Measurements from ENCODE around the gene FAM81A.
"Not testable (repeated sequence)": the region's sequence is repeated elsewhere in the genome, so short reads cannot be mapped to it uniquely, and the experiment has no call there.

FAM81A gene

DNA sequence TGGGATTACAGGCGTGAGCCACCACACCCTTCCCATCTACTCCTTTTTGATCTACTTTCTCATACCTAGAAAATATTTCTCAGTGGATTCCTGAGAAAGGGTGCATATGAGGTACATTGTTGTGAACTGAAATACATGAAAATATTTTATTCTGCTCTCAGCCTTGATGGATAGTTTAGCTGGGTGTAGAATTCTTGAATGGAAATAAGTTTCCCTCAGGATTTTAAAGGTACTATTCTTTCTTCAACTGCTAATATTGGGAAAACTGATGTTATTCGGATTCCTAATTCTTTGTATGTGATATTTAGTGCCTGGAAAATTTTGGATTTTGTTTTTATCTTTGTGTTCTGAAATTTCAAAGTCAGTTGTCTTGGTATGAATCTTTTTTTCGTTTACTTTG lies 9.1 kb upstream of the FAM81A start:
- DNase-seq = not testable (repeated sequence)

DNA sequence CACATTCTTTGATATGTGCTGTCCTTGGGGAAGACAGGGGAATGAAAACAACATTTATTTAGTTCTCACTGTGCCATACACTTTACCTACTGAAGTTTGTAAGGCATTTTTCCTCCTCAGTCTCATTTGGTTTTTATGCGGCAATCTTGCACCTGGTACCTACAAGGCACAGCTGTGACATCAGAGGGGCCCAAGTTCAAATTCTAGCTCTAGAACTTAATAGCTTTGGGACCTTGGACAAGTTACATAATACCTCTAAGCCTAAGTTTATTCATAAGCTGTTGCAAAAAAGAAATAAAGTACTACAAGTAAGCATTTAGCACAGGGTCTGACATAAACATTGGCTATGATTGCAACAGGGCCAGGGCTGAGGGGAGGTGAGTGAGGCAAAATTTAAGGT lies 5.6 kb upstream of the FAM81A start:
- no peak for DNase-seq

- no peak for DNase-seq
Measured at GRCh38 chr15:59434481-59434880, 3.5 kb upstream of the FAM81A start.

GRCh38 chr15:59436774-59437141 lies 1.2 kb upstream of the FAM81A start:
- DNase-seq = peak in 1 of 2 experiments; percentile 42

GRCh38 chr15:59437142-59437816 lies 707 bp upstream of the FAM81A start:
- peak; percentile 9 to 37 for DNase-seq

GRCh38 chr15:59438625-59439290 lies 772 bp downstream of the FAM81A start:
- DNase-seq = no peak

DNA sequence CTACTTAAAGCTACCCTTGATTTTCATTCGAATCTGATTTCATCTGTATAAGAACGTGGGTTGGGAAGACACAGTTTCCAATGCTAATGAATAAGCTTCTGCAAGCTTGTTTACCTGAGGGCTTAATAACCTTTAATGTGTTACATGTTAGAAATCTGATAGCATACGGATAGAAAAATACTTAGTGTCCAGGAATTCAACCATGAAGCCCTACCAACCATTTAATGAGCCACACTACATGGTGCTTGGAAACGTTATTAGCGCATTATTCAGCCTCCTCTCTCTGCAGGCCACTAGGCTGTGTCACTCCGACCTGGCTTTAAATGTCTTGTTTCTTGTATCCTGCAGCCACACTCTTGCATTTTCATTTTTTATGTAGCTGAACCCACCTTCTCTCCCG lies 1.6 kb downstream of the FAM81A start:
- DNase-seq = no peak

DNA sequence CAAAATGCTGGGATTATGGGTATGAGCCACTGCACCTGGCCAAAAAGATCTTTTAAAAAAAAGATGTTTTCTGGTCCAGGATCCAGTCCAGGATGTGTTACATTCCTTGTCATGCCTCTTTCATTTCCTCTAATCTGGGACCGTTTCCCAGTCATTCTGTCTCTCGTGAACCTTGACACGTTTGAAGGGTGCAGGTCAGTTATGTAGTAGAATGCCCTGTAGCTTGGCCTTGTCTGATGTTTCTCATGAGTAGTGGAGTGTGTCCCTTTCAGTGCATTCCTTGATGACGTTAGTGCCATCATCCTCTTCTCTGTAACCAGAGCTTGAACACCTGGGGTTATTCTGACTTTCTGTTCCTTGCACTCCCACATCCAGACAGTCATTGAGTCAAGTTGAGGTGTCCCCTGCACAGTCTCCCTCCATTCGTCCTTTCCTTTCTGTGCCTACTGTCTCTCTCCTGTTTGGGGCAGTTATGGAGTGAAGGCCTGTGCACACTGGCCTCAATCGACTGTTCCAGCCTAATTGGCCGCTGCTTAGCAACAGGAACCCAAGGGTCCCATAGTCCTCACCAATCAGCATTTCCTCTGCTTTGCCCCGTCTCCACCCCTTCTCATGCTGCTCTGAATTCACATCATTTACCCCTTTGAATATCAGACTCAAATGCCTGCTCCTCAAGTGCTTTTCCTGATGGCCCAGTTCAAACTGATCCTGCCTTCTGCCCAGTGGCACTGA lies 5.5 kb downstream of the FAM81A start:
- no peak for DNase-seq

- DNase-seq = no peak
Measured at GRCh38 chr15:59444081-59444835, 6.3 kb downstream of the FAM81A start.

GRCh38 chr15:59444980-59445545 lies 7.1 kb downstream of the FAM81A start:
- DNase-seq = no peak

DNA sequence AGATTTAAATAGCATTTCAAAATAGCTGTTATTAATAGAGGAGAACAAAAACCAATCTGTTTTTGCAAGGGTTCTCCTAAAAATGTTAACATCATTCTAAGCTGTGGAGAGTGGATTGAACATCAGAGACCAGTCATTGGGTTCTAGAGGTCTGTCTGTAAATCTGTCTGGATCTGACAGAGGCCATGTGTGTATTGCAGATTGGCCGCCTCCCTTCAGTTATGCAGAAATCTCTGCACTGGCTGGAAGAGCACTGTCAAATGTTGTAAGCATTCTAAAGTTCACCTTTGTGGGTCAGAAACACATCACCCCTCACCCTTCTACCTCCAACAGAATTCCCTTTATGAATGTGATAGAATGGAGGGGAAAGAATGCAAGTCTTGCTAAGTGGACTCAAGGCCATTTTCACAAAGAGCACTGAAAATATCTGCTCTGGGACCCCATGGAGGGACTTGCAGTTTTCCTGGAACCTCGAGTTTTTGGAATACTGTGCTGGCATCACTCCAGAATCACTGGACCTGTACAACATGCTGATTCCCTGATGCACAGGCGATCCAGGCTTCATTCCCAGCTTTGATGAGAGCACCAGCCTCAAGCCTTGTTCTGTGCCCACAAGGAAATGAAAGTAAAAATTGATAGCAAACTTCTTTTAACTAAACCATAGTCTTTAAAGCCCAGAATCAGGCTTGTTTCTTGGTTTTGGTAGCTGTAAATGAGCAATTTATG lies 8.4 kb downstream of the FAM81A start:
- DNase-seq = no peak

- no peak for DNase-seq
Measured at GRCh38 chr15:59447367-59447766, 9.4 kb downstream of the FAM81A start.

DNA sequence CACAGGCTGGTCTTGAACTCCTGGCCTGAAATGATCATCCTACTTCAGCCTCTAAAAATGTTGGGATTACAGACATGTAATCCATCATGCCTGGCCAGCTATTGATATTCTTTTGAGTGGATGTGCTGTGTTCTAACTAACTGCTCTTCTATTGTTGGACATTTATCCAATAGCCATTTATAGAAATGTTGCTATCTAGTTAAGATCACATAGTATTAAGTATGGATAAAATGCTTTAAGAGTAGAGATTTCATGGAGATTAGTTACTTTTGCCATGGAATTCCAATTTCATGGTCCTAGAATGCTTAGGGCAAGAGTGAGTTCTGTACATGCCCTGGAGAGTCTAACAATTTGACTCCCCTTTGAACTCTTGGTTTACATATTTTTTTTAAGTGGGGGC lies 10.9 kb downstream of the FAM81A start:
- DNase-seq = no peak

DNA sequence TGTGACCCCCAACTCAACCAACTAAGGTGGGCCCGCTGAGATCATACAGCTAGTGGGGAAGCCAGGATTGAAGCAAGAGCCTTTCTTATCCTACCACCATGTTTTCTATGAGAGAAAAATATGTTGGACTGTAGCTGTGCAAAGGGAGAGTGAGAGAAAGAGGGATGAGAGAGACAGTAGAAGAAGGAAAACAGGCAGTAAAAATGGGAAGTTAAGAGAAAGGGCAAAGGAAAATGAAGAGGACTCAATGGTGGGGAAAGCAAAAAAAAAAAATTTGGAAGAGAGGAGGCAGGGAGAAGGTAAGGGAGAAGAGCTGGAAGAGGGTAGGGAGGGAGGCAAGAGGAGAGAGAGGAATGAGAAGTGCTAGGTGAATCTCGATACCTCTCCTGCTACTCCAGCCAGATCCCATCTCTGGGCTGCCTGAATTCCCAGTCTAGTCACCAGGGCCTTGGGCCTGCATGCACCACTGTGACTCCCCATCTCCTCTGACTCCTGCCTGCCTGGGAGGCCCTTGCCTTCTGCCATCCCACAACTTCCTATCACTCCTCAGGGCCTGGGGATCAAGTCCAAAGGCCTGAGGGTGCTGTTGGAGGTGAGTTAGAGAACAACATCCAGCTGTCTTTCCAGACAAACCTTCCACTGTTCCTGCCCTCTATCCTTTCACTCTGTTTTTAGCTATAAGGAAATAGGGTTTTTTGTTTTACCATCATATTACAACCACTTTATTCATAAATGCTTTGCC lies 15.7 kb downstream of the FAM81A start:
- DNase-seq = no peak

GRCh38 chr15:59456114-59456513 lies 18.1 kb downstream of the FAM81A start:
- DNase-seq = no peak

DNA sequence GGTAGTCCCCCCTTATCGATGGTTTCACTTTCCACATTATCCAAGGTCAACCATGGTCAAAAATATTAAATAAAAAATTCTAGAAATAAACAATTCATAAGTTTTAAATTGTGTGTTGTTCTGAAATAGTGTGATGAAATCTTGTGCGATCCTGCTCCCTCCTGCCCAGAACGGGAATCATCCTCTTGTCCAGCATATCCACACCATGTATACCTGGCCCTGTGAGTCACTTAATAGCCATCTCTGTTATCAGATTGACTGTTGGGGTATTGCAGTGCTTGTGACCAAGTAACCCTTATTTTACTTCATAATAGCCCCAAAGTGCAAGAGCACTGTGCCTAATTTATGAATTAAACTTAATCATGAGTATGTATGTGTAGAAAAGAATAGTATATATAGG lies 19.1 kb downstream of the FAM81A start:
- no peak for DNase-seq

DNA sequence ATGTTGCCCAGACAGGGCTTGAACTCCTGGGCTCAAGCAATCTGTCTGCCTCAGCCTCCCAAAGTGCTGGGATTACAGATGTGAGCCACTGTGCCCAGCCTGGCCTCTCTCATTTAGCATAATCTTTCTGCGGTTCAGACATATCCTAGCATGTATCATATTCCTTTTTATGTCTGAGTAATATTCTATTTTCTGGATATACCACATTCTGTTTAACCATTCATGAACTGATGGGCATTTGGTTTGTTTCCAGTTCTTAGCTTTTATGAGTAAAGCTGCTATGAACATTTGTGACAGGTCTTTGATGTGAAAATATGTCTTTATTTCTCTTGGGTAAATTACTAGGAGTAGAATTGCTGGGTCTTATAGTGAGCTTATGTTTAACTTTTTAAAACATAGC lies 23.5 kb downstream of the FAM81A start:
- no peak for DNase-seq

GRCh38 chr15:59473226-59473625 lies 35.2 kb downstream of the FAM81A start:
- no peak for DNase-seq

GRCh38 chr15:59475161-59475560 lies 37.2 kb downstream of the FAM81A start:
- DNase-seq = not testable (repeated sequence)

DNA sequence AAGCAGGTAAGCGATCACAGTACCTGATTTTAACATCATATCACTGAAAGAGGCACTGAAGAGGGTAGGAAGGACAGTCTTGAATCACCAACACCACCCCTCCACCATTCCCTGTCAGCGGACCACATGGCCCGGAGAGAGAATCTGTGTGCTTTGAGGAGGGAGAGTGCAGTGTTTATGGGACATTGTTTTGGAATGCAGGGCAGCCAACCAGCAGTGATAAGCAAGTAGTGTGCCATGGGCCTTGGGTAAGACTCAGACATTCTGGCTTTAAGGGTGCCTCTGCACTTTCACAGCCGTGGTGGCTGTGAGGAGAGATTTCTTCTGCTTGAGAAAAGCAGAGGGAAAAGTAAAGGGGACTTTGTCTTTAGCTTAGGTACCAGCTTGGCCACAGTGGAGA lies 46.4 kb downstream of the FAM81A start:
- DNase-seq = no peak

- no peak for DNase-seq
Measured at GRCh38 chr15:59485036-59485435, 47.0 kb downstream of the FAM81A start.

DNA sequence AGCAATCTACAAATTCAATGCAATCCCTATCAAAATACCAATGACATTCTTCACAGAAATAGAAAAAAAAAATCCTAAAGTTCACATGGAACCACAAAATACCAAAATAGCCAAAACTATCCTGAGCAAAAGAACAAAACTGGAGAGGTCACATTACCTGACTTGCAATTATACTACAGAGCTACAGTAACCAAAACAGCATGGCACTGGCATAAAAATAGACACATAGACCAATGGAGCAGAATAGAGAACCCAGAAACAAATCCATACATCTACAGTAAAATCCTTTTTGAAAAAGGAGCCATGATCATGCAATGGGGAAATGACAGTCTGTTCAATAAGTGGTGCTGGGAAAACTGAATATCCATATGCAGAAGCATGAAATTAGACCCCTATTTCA lies 51.5 kb downstream of the FAM81A start:
- DNase-seq = not testable (repeated sequence)
